Measurements from ENCODE around the gene SYNJ1.
"Not testable (repeated sequence)": the region's sequence is repeated elsewhere in the genome, so short reads cannot be mapped to it uniquely, and the experiment has no call there.

The SYNJ1 gene

DNA sequence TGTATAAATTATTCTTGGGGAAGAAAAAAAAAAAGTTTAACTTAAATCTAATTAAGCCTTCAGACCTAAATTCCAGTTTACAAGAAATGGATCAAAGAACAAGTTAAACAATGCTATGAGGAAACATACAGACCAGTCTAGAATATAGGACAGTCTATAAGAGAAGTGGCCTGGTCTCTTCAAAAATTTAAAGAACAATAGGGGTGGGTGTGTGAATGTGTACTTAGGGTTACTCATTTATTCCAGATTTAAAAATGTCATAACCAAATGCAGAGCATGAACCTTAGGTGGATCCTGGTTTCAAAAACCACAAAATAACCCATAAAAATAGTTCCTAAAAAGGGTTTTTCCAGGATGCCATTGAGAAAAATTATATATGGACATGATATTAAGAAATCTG, 21.8 kb upstream of the SYNJ1 start:
- TF ChIP-seq, protein P1, sequence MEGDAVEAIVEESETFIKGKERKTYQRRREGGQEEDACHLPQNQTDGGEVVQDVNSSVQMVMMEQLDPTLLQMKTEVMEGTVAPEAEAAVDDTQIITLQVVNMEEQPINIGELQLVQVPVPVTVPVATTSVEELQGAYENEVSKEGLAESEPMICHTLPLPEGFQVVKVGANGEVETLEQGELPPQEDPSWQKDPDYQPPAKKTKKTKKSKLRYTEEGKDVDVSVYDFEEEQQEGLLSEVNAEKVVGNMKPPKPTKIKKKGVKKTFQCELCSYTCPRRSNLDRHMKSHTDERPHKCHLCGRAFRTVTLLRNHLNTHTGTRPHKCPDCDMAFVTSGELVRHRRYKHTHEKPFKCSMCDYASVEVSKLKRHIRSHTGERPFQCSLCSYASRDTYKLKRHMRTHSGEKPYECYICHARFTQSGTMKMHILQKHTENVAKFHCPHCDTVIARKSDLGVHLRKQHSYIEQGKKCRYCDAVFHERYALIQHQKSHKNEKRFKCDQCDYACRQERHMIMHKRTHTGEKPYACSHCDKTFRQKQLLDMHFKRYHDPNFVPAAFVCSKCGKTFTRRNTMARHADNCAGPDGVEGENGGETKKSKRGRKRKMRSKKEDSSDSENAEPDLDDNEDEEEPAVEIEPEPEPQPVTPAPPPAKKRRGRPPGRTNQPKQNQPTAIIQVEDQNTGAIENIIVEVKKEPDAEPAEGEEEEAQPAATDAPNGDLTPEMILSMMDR (IDR thresholded peaks at IDR 0.05; ENCODE audit: control insufficient read depth, insufficient read depth, low read depth, low read length, missing control alignments) = no peak
- H3K4me3 ChIP-seq (ENCODE audit: control insufficient read depth, low read depth, low read length) = no peak overlapping the region
- no peak for DNase-seq (ENCODE audit: low read depth)

DNA sequence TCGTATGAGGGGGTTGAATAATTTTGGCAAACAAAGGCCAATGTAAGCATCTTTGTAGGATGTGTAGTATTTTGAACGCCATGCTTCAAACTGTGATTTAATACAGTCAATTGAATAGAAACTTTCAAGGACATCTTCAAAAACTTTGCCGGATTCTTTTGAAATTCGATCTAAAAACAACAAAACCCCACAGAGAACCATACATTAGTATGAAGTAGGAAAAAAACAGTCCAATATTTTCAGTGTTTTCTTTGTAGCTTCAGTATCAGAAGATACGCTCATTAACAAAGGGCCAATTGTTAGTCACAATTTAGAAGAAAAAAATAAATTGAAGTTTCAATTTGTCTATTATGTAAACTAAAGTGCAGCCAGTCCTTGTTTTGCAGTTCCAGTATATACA, 20.7 kb upstream of the SYNJ1 start:
- TF ChIP-seq, protein P1 (IDR thresholded peaks at IDR 0.05; ENCODE audit: control insufficient read depth, insufficient read depth, low read depth, low read length, missing control alignments) = no peak
- no peak for DNase-seq (ENCODE audit: low read depth)

DNA sequence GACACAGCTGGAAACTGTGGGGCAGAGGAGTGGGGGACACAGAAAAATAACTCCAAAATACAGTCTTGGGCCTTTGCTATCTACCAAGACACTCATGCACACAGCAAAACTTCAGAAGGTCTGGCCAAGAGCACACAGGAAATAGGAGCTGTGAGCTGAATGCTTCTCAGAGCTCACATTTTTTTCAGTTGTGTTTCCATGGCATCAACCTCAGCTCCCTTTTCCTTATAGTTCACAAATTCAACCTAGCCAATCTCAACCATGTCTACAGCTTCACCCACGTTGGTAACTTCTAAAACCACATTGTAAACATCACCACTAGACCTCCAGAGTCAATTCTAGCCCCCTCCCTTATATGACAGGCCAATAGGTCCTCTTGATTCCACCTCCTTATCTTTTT, 19.6 kb upstream of the SYNJ1 start:
- TF ChIP-seq, protein P1 (IDR thresholded peaks at IDR 0.05; ENCODE audit: control insufficient read depth, insufficient read depth, low read depth, low read length, missing control alignments) = no peak
- H3K4me3 ChIP-seq (ENCODE audit: control insufficient read depth, low read depth, low read length) = no peak overlapping the region
- DNase-seq (ENCODE audit: low read depth) = no peak

More for the DNA sequence above, 20.7 kb upstream of the SYNJ1 start:
- no peak overlapping the region for H3K4me3 ChIP-seq (ENCODE audit: control insufficient read depth, low read depth, low read length)

DNA sequence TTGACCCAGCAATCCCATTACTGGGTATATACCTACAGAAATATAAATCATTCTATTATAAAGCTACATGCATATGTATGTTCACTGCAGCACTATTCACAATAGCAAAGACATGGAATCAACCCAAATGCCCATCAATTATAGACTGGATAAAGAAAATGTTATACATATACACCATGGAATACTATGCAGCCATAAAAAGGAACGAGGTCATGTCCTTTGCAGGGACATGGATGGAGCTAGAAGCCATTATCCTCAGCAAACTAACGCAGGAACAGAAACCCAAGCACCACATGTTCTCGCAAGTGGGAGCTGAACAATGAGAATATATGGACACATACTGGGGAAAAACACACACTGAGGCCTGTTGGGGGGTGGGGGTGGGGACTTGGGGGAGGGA, 18.9 kb upstream of the SYNJ1 start:
- not testable (repeated sequence) for H3K4me3 ChIP-seq (ENCODE audit: control insufficient read depth, low read depth, low read length); DNase-seq (ENCODE audit: low read depth)

DNA sequence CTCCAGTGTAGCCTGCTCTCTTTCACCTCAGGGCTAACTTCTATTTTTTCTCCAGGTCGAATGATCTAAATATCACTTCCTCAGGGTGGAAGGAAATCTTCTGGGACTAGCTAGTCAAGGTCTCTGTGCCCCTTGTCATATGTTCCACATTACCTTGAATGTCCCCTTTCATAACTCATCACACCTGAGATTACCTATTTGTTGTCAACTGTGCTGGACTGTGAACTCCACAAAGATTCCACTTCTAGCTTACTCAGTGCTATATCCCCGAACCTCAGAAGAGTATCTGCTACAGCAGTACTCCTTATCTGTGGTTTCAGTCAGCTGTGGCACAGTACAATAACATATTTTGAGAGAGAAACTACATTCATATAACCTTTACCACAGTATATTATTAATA, 14.6 kb upstream of the SYNJ1 start:
- TF ChIP-seq, protein P1 (IDR thresholded peaks at IDR 0.05; ENCODE audit: control insufficient read depth, insufficient read depth, low read depth, low read length, missing control alignments) = no peak
- no peak overlapping the region for H3K4me3 ChIP-seq (ENCODE audit: control insufficient read depth, low read depth, low read length)
- no peak for DNase-seq (ENCODE audit: low read depth)

DNA sequence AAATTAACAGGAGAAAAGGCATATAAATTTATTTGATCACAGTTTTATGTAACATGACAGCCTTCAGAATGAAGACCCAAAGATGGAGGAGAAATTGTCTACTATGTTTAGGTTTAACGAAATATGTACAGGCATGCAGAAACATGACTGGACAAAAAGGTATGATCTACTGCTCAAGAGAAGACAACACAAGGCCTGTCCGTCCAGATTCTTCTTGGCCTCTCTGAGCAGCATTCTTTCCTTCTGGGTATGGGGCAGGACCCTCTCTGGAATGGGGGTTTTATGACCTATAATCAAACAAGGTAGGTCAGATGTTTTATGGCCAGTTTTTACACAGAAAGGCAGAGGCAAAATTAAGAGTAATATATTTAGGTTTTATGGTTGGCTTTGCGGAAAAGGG, 13.5 kb upstream of the SYNJ1 start:
- no peak for DNase-seq (ENCODE audit: low read depth)
- no peak overlapping the region for H3K4me3 ChIP-seq (ENCODE audit: control insufficient read depth, low read depth, low read length)
- TF ChIP-seq, protein P1 (IDR thresholded peaks at IDR 0.05; ENCODE audit: control insufficient read depth, insufficient read depth, low read depth, low read length, missing control alignments) = no peak

DNA sequence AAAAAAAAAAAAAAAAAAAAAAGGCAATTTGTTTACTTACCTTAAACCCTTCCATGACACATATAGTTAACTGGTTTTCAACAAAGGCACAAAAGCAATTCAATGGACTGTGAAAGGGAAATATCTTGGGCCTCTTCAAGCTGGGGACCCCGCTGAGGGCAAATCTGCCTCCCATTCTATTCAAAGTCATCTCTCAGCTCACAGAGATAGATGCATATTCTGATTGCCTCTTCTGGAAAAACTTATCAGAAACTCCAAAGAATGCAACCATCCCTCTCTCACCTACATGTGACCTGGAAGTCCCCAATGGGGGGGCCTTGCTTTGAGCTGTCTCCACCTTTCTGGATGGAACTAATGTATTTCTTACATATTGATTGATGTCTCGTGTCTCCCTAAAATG, 12.1 kb upstream of the SYNJ1 start:
- TF ChIP-seq, protein P1 (IDR thresholded peaks at IDR 0.05; ENCODE audit: control insufficient read depth, insufficient read depth, low read depth, low read length, missing control alignments) = no peak

DNA sequence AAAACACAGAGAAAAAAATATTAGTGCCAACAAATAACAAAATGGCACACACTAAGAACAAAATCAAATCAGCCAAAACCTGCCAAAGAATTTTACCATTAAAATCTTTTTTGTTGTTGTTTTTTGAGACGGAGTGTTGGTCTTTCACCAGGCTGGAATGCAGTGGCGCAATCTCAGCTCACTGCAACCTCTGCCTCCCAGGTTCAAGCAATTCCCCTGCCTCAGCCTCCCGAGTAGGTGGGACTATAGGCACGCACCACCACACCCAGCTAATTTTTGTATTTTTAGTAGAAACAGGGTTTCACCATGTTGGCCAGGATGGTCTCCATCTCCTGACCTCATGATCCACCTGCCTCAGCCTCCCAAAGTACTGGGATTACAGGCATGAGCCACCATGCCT, 8.3 kb upstream of the SYNJ1 start:
- not testable (repeated sequence) for DNase-seq (ENCODE audit: low read depth); H3K4me3 ChIP-seq (ENCODE audit: control insufficient read depth, low read depth, low read length)

More for the DNA sequence above, 12.1 kb upstream of the SYNJ1 start:
- no peak overlapping the region for H3K4me3 ChIP-seq (ENCODE audit: control insufficient read depth, low read depth, low read length)
- DNase-seq (ENCODE audit: low read depth) = no peak

Measured in AG09309 (cell line).